ENCODE results near the gene RAB15. TPM values are rescaled to one million over a fixed set of nuclear protein-coding genes. Genes with fewer than 3 reads are reported as not detected.

RAB15 gene
- total RNA-seq, 1 donor from 2014 or later = 4.9 TPM

GRCh38 chr14:64910847-64911495 is 61.2 kb downstream of the RAB15 start:
- peak; percentile 21 for DNase-seq

- no peak for DNase-seq
Measured at GRCh38 chr14:64906022-64906421, 66.1 kb downstream of the RAB15 start.

GRCh38 chr14:64899958-64900357 is 72.2 kb downstream of the RAB15 start:
- DNase-seq = no peak

Small RNA genes lying within 50 kb of the gene (small RNA-seq; reads per million reads assigned to genes)
- not detected for gene RPPH1-2P (ENCODE audit: low replicate concordance)

Other genes with a start within 250 kb of the RAB15 start
- gene SPTB, start 92.4 kb downstream of the RAB15 start, total RNA-seq = 386 TPM
- gene CHURC1, start 57.9 kb downstream of the RAB15 start, total RNA-seq = 55.2 TPM
- gene GPX2, start 29.6 kb downstream of the RAB15 start, total RNA-seq = 1.1 TPM
- gene FNTB, start 14.6 kb upstream of the RAB15 start, total RNA-seq = 6.5 TPM
- gene MAX, start 130.2 kb upstream of the RAB15 start, total RNA-seq = 29.5 TPM